HG02981 (cell line): ENCODE results near the gene OR2D3.
"Not testable (repeated sequence)": the region's sequence is repeated elsewhere in the genome, so short reads cannot be mapped to it uniquely, and the experiment has no call there.

Experiments used
- ATAC-seq: cut with Tn5 transposase; IDR thresholded peaks from one replicate; pipeline ENCODE4 v1.9.1; 2021; ENCODE audit warnings: mild to moderate bottlenecking, moderate library complexity; ENCODE audit not compliant: unreplicated experiment

OR2D3 gene, protein sequence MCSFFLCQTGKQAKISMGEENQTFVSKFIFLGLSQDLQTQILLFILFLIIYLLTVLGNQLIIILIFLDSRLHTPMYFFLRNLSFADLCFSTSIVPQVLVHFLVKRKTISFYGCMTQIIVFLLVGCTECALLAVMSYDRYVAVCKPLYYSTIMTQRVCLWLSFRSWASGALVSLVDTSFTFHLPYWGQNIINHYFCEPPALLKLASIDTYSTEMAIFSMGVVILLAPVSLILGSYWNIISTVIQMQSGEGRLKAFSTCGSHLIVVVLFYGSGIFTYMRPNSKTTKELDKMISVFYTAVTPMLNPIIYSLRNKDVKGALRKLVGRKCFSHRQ

DNA sequence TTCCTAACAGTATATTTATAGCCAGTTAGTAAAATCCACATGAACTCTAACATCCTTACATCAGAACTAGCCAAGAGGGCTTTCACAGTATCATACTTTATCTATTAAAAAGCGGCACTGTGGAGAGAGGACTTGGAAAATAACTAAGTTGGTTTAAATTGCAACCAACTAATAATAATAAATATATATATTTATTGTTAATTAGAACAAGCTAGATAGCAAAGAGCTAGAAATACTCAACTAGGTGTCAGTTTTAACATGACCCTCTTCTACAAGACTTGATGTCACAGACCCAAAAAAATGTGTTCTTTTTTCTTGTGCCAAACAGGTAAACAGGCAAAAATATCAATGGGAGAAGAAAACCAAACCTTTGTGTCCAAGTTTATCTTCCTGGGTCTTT lies at the start of gene OR2D3:
OR2D3 (plus strand) TSS at position 301 of the 400 bp plus-strand sequence; CDS start at position 301, 0 bp downstream.
- no peak for ATAC-seq

DNA sequence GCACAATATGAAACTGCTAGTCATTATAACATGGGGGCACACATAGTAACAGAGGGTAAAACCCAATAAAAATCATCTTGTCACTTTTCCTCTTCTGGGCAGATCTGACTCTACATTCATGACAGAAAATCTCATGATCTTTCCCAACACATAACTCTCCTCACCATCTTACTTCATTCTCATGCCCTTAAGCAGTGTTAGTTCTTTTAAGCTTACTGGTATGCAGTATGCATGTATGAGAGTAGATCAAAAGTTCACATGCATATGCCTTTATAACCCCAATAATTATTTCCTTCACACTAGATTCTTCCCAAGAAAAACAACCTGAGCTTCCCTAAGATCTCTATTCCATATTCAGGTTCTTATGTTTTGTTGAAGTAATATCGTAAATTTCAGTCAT lies 49.5 kb upstream of the OR2D3 start:
- no peak for ATAC-seq

DNA sequence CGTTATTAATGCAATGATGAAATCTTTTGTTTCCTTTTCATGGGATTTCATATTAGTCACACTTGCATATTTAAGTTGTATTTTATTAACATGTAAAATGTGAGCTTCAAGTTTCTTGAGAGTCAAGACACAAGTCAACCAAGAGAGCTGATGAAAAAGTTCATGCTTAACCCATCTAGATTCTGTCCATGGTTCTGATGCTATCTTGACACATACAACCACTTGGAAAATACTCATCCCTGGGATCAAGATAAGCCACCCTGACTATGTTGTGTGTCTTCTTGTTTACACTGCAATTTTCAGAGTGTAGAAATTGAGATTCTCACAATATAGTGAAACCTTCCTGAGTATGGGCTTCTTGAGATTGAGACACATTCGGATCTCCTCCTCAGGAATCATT lies 45.0 kb upstream of the OR2D3 start:
- ATAC-seq: no peak

DNA sequence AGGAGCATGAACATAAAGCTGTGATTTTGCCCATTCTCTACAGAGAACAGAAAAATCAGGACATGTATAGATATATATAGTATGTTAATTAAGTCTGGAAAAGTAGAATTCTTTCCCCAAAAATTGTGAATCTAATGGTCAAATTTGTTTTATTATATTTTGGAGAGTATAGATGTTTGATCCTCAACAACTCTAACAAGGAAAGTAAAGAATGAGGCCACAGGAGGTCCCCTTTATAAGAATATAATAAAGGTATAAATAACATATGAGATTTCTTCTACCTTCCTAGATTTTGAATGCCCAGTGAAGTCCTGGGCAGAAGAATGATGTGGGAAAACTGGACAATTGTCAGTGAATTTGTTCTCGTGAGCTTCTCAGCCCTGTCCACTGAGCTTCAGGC lies 44.5 kb upstream of the OR2D3 start, which contains the start of gene OR10A4:
OR10A4 (plus strand) TSS at position 301 of the 400 bp plus-strand sequence; CDS start at position 324, 23 bp downstream.
- ATAC-seq: no peak

DNA sequence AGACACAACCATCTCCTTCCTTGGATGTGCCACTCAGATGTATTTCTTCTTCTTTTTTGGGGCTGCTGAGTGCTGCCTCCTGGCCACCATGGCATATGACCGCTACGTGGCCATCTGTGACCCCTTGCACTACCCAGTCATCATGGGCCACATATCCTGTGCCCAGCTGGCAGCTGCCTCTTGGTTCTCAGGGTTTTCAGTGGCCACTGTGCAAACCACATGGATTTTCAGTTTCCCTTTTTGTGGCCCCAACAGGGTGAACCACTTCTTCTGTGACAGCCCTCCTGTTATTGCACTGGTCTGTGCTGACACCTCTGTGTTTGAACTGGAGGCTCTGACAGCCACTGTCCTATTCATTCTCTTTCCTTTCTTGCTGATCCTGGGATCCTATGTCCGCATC lies 43.9 kb upstream of the OR2D3 start:
- no peak for ATAC-seq

DNA sequence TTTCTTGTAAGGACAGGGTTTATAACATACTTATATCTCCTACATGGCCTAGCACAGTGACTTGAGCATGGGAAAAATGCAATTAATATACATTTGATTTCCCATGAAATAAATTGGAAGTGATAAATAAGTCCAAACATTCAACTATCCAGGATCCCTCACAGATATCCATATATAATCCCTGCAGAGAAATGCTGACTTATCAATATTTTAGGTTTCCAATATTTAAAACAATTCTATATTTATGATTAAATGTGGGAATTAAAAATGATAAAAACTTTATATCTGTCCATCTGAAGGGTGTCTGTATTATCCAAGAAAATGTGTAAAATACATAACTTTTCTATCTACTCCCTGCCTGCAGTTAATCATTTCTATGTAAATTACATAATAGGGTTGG lies 38.1 kb upstream of the OR2D3 start:
- ATAC-seq: no peak

DNA sequence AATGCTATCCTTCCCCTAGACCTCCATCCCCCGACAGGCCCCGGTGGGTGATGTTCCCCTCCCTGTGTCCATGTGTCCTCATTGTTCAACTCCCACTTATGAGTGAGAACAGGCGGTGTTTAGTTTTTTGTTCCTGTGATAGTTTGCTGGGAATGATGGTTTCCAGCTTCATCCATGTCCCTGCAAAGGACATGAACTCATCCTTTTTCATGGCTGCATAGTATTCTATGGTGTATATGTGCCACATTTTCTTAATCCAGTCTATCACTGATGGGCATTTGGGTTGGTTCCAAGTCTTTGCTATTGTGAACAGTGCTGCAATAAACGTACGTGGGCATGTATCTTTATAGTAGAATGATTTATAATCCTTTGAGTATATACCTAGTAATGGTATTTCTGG lies 33.1 kb upstream of the OR2D3 start:
- not testable (repeated sequence) for ATAC-seq

DNA sequence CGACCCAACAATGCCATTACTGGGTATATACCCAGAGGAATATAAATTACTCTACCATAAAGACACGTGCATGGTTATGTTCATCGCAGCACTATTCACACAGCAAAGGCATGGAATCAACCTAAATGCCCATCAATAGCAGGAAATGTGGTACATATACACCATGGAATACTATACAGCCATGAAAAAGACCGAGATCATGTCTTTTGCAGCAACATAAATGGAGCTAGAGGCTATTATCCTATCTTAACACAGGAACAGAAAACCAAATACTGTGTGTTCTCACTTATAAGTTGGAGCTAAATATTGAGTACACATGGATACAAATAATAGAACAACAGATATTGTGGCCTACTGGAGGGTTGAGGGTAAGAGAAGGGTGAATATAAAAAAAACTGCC lies 32.0 kb upstream of the OR2D3 start:
- ATAC-seq: no peak

DNA sequence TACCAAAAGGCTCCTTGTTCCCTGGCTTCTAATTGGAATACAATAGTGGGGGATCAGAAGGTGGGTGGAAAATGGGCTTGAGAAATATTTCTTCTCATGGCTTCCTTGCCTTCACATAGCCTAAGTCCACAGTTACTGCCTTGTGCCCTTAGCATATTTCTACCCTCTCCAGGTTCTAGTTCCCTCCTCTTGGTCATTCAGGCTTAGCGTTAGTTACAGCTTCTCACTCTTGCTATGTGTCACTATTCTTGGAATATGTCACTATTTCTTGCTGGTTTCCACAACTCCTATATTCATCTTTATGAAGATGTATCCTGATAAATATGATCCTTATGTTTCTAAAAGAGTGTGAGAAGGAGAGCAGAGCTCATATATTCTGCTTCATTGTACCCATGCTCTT lies 31.0 kb upstream of the OR2D3 start:
- no peak for ATAC-seq

DNA sequence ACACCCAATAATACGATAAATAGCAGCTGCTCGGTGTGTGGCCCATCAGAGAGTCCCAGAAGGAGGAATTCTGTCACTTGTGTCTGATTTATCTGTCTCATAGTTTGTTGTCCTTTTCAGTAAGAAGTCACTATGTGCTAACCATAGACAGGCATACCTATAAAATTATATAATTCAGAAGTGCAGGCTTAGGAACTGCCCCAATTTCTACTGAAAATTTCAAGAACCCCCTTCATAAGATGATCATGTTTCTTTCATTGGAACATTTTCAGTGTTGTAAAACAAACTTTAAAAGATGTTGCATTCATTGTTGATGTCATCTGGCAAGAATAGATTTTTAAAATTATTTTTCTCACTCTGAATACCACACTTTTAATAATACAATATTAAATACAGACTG lies 28.4 kb upstream of the OR2D3 start, which contains the start of gene OR2D2:
OR2D2 (minus strand) TSS at position 101 of the 400 bp plus-strand sequence; CDS start at position 101, 0 bp downstream.
- no peak for ATAC-seq

DNA sequence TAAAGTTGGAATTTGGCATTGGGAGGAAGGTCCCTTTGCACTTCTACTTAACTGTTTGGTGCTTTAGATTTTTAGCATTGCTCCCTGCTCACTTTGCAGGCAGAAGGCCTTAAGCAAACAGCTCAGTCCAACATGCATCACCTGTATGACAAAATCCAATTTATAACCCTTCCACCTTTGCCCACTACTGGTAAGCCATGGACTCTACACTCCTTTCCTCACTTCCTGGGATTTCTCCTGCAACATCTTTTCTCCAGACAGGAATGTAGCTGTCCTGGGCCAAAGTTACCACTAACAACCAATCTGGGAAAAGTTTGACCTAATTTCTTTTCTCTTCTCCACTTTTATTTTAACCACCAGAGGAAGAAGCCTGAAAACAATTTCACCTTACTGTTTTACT lies 26.7 kb upstream of the OR2D3 start:
- ATAC-seq: no peak

DNA sequence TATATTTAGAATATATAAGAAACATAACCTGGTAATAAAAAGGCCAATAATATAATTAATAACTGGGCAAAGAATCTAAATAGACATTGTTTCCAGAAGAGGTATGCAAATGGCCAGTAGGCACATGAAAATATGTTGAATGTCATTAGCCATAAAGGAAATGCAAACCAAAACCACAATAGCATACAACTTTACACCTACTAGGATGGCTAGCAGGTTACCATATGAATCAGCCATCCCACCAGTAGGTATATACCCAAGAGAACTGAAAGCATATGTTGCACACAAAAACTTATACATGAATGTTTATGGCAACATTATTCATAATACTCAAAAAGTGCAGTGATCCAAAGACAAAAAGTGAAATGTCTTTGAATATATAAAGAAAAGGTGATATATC lies 25.8 kb upstream of the OR2D3 start:
- ATAC-seq: peak; percentile 90

DNA sequence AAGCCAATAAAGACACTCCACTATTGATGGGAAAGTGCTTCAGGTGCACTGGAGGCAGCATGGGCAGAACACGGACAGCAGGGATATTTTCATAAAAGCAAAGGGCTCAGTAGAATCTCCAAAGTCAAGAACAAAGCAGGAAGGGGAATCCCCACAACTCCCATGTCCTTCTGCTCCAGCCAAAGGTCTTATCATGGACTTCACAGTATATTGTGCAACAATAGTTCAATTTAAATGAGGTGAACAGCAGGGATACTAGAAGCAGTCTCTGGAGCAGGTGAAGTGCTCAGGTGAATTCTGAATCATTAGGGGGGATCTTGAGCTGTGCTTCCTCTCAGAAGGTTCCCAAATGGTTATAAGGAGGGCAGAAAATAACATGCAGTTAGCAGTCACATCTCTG lies 21.9 kb upstream of the OR2D3 start:
- no peak for ATAC-seq

DNA sequence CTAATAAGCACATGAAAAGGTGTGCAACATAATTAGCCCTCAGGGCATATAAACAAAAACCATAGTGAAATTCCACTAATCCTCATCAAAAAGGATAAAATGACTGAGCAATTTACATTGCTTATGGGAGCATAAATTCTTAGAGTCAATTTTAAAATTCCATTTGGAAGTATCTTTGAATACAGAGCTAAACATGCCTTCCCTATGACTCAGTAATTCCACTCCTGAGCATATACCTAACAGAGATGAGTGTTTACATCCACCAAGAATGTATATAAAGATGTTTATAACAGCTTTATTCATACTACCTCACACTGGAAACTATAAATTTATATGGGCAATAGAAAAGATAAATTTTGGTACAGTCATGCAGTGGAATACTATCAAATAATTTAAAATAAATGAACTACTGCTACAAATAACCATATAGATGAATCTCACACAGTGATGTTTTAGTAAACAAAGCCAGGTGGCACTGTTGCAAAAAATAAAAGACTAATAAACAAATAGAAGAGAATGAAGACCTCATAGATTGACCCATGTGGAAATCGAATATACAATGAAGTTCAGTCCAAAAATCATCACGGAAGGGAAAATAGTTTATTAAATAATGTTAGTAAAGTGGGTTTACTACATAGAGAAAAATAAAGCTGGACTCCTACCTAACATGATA lies 20.3 kb upstream of the OR2D3 start:
- ATAC-seq: no peak

DNA sequence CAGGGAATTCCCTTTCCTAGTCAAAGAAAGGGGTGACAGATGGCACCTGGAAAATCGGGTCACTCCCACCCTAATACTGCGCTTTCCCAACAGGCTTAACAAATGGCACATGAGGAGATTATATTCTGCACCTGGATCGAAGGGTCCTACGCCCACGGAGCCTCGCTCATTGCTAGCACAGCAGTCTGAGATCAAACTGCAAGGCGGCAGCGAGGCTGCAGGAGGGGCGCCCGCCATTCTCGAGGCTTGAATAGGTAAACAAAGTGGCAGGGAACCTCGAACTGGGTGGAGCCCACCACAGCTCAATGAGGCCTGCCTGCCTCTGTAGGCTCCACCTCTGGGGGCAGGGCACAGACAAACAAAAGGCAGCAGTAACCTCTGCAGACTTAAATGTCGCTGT lies 16.0 kb upstream of the OR2D3 start:
- not testable (repeated sequence) for ATAC-seq

DNA sequence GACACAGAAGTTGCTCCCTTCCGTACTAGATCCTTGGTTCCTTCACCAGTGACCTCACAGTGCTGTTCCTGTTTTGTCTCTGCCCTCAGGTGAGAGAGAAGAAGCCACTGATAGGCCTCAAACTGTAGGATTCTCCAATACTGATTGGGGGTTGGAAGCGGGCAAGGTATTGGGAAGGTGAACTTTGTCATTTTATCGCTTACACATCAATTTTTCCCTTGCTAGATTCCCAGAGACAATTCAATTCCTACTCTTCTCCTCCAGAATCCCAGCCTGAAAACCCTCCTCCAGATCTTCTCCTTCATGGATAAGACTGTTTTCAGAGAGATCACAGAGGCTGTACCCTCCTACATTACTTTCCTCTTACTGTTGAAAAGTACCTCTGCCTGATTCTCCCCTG lies 9.4 kb upstream of the OR2D3 start:
- ATAC-seq: no peak

DNA sequence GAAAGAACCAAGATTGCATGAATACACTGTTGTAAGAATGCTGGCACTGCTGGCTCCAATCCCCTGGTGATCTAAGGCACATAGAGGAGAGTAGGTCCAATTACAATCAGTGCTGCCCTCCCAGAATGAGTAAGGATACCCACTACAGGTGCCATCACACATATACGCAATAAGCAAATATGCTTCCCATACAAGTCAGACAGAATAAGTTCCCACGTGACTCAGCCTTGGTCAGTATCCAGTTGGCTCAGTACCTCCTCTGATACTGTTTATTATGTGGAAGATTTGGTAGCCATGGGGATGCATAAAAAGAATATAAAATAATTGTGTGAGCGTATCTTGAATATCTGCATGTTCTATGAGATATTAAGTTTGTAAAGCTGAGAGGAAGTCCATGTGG lies 8.9 kb upstream of the OR2D3 start:
- no peak for ATAC-seq

DNA sequence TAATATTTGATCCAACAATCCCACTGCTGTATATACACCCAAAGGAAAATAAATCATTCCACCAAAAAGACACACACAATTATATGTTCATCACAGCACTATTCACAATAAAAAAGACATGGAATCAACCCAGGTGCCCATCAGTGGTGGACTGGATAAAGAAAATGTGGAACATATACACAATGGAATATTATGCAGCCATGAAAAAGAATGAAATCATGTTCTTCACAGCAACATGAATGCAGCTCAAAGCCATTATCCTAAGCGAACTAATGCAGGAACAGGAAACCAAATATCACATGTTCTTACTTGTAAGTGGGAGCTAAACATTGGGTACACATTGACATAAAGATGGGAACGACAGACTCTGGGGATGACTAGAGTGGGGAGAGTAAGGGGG lies 1.1 kb upstream of the OR2D3 start:
- no peak for ATAC-seq

DNA sequence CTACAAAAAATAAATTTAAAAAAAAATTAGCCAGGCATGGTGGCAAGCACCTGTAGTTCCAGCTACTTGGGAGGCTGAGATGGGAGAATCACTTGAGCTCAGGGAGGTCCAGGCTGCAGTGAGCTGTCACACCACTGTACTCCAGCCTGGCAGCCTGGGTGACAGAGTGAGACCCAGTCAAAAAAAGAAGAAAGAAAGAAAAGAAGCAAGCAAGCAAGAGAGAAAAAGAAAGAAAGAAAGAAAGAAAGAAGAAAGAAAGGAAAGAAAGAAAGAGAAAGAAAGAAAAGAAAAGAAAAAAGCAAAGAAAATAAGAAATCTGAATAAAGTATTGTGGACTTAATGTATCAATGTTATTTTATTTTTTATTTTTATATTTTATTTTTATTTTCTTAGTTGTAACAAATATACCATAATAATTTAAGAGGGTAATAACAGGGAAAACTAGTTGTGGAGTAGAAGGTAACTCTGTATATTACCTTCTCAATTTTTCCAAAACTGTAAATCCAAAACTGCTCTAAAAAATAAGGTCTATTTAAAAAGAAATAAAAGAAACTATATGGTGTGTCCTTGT lies 4.3 kb downstream of the OR2D3 start:
- ATAC-seq: no peak

DNA sequence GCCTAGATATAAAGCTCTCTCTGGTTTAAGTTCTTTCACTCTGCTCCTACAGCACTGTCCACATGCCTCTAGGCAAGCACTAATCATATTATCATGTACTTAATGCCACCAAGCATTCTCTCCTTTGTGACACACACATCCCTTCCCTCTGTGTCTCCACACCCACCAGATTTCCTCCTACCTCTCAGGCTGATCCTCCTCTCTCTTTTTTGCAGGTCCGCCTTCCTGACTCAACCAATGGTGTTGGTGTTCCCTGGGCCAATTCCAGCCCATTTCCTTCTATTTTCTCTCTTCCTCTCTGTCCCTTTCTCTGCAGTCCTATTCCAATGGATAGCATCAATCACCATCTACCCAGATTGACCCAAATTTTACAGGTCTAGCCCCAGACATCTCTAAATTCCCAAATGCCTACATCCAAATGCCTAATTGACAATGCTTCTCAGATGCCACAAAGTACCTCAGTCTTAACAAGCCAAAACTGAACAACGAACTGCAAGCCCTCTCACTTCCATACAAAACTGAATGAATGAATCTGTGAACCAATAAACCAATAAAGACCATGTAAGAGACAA lies 4.9 kb downstream of the OR2D3 start:
- no peak for ATAC-seq

DNA sequence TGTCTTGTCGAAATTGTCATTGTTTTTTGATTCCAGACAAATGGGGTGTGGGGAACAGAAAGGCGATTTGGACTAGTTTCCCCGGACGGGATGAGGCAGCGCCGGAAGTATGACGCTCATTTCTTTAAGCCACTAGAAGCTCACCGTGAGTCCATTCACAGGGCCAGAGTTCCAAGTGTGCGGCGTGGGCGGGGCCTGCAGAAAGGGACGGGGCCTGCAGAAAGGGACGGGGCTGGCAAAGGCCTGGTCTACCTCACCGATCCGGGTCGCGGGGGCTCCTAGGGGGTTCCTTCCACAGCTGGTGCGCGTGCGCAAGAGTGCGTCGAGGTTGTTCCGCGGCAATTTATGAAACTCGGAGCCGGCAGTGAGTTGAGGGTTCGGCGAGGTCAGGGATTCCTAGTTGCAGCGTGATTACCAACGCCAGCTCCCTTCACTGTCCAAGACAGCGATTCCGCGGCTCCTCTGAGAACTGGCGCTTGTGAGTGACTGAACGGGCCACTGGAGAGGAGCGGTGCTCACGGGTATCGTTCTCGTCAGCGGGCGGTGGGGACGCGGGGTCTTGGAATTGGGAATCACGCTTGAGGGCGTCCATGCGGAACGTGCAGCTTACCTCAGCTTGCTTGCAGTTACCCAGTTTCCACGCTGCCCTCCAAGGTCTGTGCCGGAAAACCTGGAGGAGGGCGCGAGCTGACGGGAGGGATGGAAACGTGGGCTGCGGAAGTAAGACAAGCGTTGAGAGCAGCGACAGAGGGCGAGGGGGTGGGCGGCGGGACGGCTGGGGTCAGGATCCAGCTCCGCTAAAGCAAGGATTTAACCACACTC lies 5.6 kb downstream of the OR2D3 start, which contains the start of gene ZNF215:
ZNF215 (plus strand) TSS at position 219 of the 822 bp plus-strand sequence. CDS start 5,847 bp downstream, outside the sequence.
- peak; percentile 63 for ATAC-seq
